Activated T-helper 2 cell treated with anti-CD3 and anti-CD28 coated beads, Interferon-gamma antibody, Interleukin-2, Interleukin-4, amounts not matched to agents 10 μg/mL and 5 μg/mL and 100 μg/mL, durations not matched to agents 14 hours and 24 hours and 36 hours (primary cell): ENCODE results near the gene PRKG1. TPM values are rescaled to one million over a fixed set of nuclear protein-coding genes. Genes with fewer than 3 reads are reported as not detected.

ENCODE experiments used
- DNase-seq: peaks from one replicate; pipeline ENCODE4 v3.0.0; 2021; ENCODE audit warnings: low spot score
- H3K27ac Mint-ChIP-seq: one replicate; pipeline ENCODE4 v1.8.0; 2021; ENCODE audit warnings: mixed read lengths
- H3K27me3 Mint-ChIP-seq: one replicate; pipeline ENCODE4 v1.8.0; 2021; ENCODE audit warnings: low read depth, mixed read lengths
- H3K36me3 Mint-ChIP-seq: one replicate; pipeline ENCODE4 v1.8.0; 2021; ENCODE audit warnings: low read depth, mixed read lengths
- H3K4me1 Mint-ChIP-seq: one replicate; pipeline ENCODE4 v1.8.0; 2021; ENCODE audit warnings: low read depth, mixed read lengths
- H3K4me3 Mint-ChIP-seq: one replicate; pipeline ENCODE4 v1.8.0; 2021; ENCODE audit warnings: low read depth, mild to moderate bottlenecking, moderate library complexity, mixed read lengths
- H3K9me3 Mint-ChIP-seq: one replicate; pipeline ENCODE4 v1.8.0; 2021; ENCODE audit warnings: mixed read lengths
- intact Hi-C: fragments of 100-400 bp; cut with micrococcal nuclease; formaldehyde crosslinking; loops from one replicate; pipeline ENCODE4 v1.15.1; 2023
- total RNA-seq: library from RNA; stranded (reverse); gene quantifications from 2 replicates; pipeline ENCODE4 v1.2.3, GENCODE V29; 2022

PRKG1 gene
- total RNA-seq, result not detected in 2 replicates

DNA sequence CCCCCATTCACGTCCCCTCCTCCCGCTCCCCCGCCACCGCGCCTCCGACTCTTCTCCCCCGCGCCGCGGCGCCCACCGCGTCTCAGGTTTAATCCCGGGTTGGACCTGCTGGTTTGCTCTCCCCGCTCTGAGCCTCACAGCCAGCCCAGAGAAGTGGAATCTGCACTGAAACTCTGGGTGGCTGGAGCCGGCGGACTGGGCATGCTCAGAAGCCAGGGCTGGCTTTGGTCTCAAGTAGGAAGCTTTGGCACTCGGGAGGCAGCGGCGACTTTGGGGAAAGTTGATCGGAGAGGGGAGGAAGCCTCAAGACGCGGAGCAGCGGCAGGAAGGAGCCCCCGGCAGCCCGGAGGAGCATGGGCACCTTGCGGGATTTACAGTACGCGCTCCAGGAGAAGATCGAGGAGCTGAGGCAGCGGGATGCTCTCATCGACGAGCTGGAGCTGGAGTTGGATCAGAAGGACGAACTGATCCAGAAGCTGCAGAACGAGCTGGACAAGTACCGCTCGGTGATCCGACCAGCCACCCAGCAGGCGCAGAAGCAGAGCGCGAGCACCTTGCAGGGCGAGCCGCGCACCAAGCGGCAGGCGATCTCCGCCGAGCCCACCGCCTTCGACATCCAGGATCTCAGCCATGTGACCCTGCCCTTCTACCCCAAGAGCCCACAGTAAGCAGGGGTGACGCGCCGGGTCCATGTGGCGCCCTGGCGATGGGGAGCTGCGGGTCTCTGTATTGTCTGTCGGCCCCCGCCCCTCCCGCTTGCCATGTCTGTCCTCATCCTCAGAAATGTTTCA is at the start of gene PRKG1:
PRKG1 (plus strand) TSS at position 250 of the 791 bp plus-strand sequence.
- no peak for DNase-seq
- Mint-ChIP-seq H3K4me3 (peak within 1 kb of the TSS; percentile 39), H3K9me3 (no peaks in the 10 kb centered on the region), H3K36me3 (no peaks in the 10 kb centered on the region), H3K27me3 (peaks cover 43% of the 10 kb centered on the region), H3K4me1 (peaks cover 3% of the 10 kb centered on the region), H3K27ac (no peak within 1 kb of the TSS)
- intact Hi-C loops, result no loop called here

GRCh38 chr10:51028420-51028819 is 45.9 kb upstream of the PRKG1 start:
- Mint-ChIP-seq H3K27ac (no peak overlapping the region), H3K4me1 (no peaks in the 10 kb centered on the region), H3K36me3 (no peaks in the 10 kb centered on the region), H3K4me3 (no peak overlapping the region), H3K9me3 (no peaks in the 10 kb centered on the region), H3K27me3 (no peaks in the 10 kb centered on the region)
- intact Hi-C loops, result no loop called here
- no peak for DNase-seq

DNA sequence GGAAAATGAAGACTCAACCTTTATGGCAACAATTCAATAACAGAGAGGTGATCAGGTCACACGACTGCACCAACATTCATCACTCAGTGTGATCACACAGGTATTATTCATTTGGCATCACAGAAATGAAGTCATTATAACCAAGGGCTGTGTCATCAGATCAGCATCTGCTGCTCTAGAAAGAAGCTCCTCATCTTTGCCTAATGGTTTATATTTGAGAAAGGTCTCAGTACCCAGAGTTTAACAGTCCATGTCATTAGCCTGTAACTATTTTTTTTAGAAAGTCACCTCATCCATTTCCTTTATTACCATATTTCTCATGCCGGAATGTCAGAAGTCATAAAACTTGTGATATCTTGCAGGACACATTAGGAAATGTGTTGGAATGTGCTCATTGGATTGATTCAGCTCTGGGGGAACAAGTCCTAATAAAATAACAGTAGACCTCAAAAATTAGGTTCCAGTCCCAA is 45.1 kb upstream of the PRKG1 start:
- Mint-ChIP-seq H3K27ac (no peak overlapping the region), H3K27me3 (no peaks in the 10 kb centered on the region), H3K9me3 (no peaks in the 10 kb centered on the region), H3K4me1 (no peaks in the 10 kb centered on the region), H3K4me3 (no peak overlapping the region), H3K36me3 (no peaks in the 10 kb centered on the region)
- DNase-seq, result no peak
- intact Hi-C loops, result no loop called here

DNA sequence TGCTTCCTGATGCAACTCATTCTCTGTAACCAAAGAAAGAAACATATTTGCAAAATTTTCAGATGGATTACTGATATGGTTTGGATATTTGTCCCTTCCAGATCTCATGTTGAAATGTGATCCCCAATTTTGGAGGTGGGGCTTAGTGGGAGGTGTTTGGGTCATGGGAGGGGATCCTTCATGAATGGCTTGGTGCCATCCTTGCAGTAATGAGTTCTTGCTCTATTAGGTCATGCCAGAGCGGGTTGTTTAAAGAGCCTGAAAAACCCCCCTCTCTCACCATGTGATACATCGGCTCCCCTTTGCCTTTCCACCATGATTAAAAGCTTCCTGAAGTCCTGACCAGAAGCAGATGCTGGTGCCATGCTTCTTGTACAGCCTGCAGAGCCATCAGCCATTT is 43.8 kb upstream of the PRKG1 start:
- Mint-ChIP-seq H3K27me3 (no peaks in the 10 kb centered on the region), H3K9me3 (no peaks in the 10 kb centered on the region), H3K4me1 (no peaks in the 10 kb centered on the region), H3K27ac (no peak overlapping the region), H3K36me3 (no peaks in the 10 kb centered on the region), H3K4me3 (no peak overlapping the region)
- intact Hi-C loops, result no loop called here
- DNase-seq, result no peak

DNA sequence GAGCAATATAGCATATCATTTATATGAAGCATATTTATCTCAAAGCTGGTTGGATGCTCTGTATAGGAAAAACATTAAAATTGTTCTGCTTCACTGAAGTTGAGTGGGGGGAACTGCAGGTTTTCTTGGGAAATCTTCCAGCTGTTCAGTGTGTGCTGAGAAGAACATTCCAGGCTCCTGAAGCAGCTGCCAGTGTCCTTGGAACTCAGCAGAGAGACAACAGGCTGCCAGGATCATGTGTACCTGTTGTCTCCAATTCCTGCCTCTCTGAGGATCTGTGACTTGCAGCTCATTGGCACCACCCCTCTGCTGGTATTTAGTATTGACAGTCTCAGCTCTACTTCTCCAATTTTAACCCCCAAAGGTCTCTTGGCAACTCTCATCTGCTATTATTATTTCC is 42.3 kb upstream of the PRKG1 start:
- H3K9me3 Mint-ChIP-seq, result no peaks in the 10 kb centered on the region
- DNase-seq, result no peak
- no peaks in the 10 kb centered on the region for H3K27me3 Mint-ChIP-seq
- intact Hi-C loops, result no loop called here
- no peaks in the 10 kb centered on the region for H3K4me1 Mint-ChIP-seq
- no peak overlapping the region for H3K4me3 Mint-ChIP-seq
- H3K27ac Mint-ChIP-seq, result no peak overlapping the region
- H3K36me3 Mint-ChIP-seq, result no peaks in the 10 kb centered on the region

DNA sequence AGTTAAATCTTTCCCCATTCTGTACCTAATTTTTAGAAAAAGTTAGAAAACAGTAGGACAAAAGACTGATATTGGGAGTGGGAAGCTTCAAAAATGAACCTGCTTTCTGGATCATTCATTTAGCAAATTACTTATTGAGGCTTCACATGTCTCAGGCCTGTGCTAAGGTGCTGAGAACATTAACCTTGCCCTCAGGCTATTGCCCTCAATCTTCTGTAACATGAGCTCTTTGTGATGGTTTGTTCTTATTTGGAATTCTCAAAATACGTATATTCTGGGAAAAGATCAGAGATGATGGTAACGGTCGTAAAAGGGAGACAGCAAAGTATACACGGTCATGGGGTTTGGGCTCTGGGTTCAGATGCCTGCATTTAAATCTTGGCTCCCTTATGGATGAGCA is 39.5 kb upstream of the PRKG1 start:
- no peaks in the 10 kb centered on the region for H3K27me3 Mint-ChIP-seq
- no peak for DNase-seq
- no peaks in the 10 kb centered on the region for H3K9me3 Mint-ChIP-seq
- no peak overlapping the region for H3K4me3 Mint-ChIP-seq
- H3K4me1 Mint-ChIP-seq, result no peaks in the 10 kb centered on the region
- no peak overlapping the region for H3K27ac Mint-ChIP-seq
- H3K36me3 Mint-ChIP-seq, result no peaks in the 10 kb centered on the region
- intact Hi-C loops, result no loop called here

- no peak for DNase-seq
- no peak overlapping the region for H3K27ac Mint-ChIP-seq
- intact Hi-C loops, result no loop called here
- no peaks in the 10 kb centered on the region for H3K27me3 Mint-ChIP-seq
- H3K9me3 Mint-ChIP-seq, result no peaks in the 10 kb centered on the region
- H3K36me3 Mint-ChIP-seq, result no peaks in the 10 kb centered on the region
- no peaks in the 10 kb centered on the region for H3K4me1 Mint-ChIP-seq
- no peak overlapping the region for H3K4me3 Mint-ChIP-seq
Measured at GRCh38 chr10:51035344-51035743, 38.9 kb upstream of the PRKG1 start.

DNA sequence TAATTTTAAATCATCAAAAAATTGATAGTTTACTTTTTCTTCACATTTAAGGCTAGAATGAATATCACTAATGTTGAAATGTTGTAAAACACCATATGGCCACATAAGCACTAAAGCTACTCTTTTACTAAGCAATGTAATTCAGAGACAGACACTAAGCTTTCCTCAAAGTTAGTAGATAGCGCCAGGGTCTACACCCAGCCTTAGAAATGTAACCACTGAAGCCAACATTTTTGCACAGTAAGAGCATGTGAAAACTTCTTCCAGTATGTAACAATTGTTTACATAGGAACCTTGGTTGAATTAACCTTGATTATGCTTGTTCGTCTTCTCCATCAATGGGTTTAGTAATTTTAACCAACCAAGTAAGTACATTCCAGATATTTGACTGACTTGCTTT is 28.4 kb upstream of the PRKG1 start:
- no peak overlapping the region for H3K4me3 Mint-ChIP-seq
- H3K4me1 Mint-ChIP-seq, result no peaks in the 10 kb centered on the region
- intact Hi-C loops, result no loop called here
- DNase-seq, result no peak
- H3K9me3 Mint-ChIP-seq, result no peaks in the 10 kb centered on the region
- no peak overlapping the region for H3K27ac Mint-ChIP-seq
- no peaks in the 10 kb centered on the region for H3K27me3 Mint-ChIP-seq
- H3K36me3 Mint-ChIP-seq, result no peaks in the 10 kb centered on the region

DNA sequence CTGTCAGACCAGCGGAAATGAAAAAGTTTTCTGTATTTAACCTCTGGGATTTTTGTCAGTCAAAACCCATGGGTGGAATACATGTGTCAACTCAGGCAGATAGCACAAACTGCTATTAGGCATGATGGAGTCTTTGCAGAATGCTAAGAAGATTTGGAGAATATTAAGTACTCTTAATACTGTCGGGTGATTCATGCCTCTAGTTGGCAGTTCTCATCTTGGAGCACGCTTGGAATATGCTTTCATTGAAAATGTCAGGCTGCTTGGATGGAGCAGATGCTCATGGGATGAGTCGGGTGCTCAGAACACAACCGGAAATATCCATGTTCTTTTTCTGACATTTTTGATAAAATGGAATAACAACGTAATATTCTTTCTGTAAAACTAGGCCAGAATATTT is 27.6 kb upstream of the PRKG1 start:
- no peaks in the 10 kb centered on the region for H3K9me3 Mint-ChIP-seq
- H3K36me3 Mint-ChIP-seq, result no peaks in the 10 kb centered on the region
- H3K4me3 Mint-ChIP-seq, result no peak overlapping the region
- H3K4me1 Mint-ChIP-seq, result no peaks in the 10 kb centered on the region
- H3K27me3 Mint-ChIP-seq, result no peaks in the 10 kb centered on the region
- no peak overlapping the region for H3K27ac Mint-ChIP-seq
- no peak for DNase-seq
- intact Hi-C loops, result no loop called here

DNA sequence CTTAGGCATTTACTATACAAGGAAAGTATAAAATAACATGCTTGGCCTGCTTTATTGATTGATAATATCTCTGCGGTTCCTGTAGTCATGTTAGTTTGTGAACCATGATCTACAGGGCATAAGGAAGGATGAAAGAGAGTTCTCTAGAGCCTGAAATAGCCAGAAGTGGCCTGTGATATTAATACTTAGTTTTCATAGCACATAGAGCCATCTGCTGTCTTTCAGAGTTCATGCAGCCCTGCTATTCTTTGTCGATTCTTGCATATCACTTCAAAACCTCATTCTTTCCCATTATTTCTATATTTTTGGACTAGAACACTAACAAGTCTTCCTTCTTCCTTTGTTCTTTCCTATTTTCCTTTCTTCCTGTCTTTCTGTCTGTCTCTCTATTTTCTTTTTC is 26.4 kb upstream of the PRKG1 start:
- Mint-ChIP-seq H3K27ac (no peak overlapping the region), H3K9me3 (no peaks in the 10 kb centered on the region), H3K4me3 (no peak overlapping the region), H3K4me1 (no peaks in the 10 kb centered on the region), H3K27me3 (no peaks in the 10 kb centered on the region), H3K36me3 (no peaks in the 10 kb centered on the region)
- DNase-seq, result no peak
- intact Hi-C loops, result no loop called here

GRCh38 chr10:51048792-51049191 is 25.5 kb upstream of the PRKG1 start:
- no peaks in the 10 kb centered on the region for H3K9me3 Mint-ChIP-seq
- H3K4me3 Mint-ChIP-seq, result no peak overlapping the region
- DNase-seq, result no peak
- intact Hi-C loops, result no loop called here
- H3K27ac Mint-ChIP-seq, result no peak overlapping the region
- H3K36me3 Mint-ChIP-seq, result no peaks in the 10 kb centered on the region
- no peaks in the 10 kb centered on the region for H3K27me3 Mint-ChIP-seq
- H3K4me1 Mint-ChIP-seq, result no peaks in the 10 kb centered on the region

DNA sequence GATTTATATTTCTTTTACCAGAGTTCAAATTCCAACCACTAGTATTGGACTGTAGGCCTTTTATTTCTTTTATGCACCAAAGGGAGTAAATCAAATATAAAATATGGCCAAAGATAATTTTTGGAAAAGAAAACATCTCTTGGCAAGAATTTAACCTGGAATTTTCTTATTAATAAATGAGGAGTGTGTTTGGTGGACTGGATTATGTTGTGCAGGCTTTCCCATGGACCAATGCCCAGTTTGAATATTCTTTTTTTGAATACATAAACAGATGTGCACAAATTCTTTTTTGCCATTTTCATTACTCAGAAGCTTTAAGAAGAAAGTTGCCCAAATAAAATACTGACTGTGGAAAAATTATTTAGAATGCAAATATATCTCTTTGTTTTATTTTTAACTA is 22.1 kb upstream of the PRKG1 start:
- H3K27me3 Mint-ChIP-seq, result no peaks in the 10 kb centered on the region
- no peak for DNase-seq
- no peaks in the 10 kb centered on the region for H3K4me1 Mint-ChIP-seq
- no peak overlapping the region for H3K27ac Mint-ChIP-seq
- intact Hi-C loops, result no loop called here
- H3K9me3 Mint-ChIP-seq, result no peaks in the 10 kb centered on the region
- H3K36me3 Mint-ChIP-seq, result no peaks in the 10 kb centered on the region
- no peak overlapping the region for H3K4me3 Mint-ChIP-seq

DNA sequence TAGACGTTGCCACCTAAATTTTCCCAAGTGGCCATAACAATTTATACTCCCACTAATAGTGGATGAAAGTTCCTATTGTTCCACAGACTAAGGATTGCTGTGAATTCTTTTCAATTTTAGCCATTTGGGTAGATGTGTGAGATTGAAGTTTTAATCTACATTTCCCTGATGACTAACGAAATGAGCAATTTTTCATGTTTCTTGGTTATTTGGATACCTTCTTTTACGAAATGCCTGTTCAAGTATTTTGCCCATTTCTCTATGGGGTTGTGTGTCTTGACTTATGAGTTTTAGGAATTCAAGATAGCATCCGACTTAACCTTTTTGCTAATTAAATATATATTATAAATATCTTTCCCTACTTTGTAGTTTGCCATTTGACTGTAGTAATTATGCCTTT is 16.4 kb upstream of the PRKG1 start:
- Mint-ChIP-seq H3K4me1 (no peaks in the 10 kb centered on the region), H3K9me3 (no peaks in the 10 kb centered on the region), H3K36me3 (no peaks in the 10 kb centered on the region), H3K27me3 (no peaks in the 10 kb centered on the region), H3K27ac (no peak overlapping the region), H3K4me3 (no peak overlapping the region)
- intact Hi-C loops, result no loop called here
- DNase-seq, result no peak

- no peak overlapping the region for H3K4me3 Mint-ChIP-seq
- intact Hi-C loops, result no loop called here
- no peaks in the 10 kb centered on the region for H3K36me3 Mint-ChIP-seq
- no peaks in the 10 kb centered on the region for H3K4me1 Mint-ChIP-seq
- no peaks in the 10 kb centered on the region for H3K27me3 Mint-ChIP-seq
- H3K9me3 Mint-ChIP-seq, result no peaks in the 10 kb centered on the region
- DNase-seq, result no peak
- H3K27ac Mint-ChIP-seq, result no peak overlapping the region
Measured at GRCh38 chr10:51063166-51063565, 11.1 kb upstream of the PRKG1 start.
